Body of pancreas (tissue), 4 donors: Measurements from ENCODE around the gene LRRC10B.

Experiments
- POLR2A ChIP-seq, 3 donors: fragments of 450-650 bp; IDR thresholded peaks; one replicate each; pipeline ENCODE4 v1.6.1; 2016; ENCODE audit warnings: antibody characterized with exemption in 3 of 3, mild to moderate bottlenecking in 2 of 3
- TF ChIP-seq, protein P1 (sequence below), 7 experiments: fragments of 450-650 bp in 4 of 7; fragments of 200-600 bp in 3 of 7; sonication (generic) in 3 of 7; IDR thresholded peaks; one replicate each; pipeline ENCODE4 v1.5.1; 2016 to 2019; ENCODE audit warnings: antibody characterized with exemption in 7 of 7

- TF ChIP-seq, protein P1, sequence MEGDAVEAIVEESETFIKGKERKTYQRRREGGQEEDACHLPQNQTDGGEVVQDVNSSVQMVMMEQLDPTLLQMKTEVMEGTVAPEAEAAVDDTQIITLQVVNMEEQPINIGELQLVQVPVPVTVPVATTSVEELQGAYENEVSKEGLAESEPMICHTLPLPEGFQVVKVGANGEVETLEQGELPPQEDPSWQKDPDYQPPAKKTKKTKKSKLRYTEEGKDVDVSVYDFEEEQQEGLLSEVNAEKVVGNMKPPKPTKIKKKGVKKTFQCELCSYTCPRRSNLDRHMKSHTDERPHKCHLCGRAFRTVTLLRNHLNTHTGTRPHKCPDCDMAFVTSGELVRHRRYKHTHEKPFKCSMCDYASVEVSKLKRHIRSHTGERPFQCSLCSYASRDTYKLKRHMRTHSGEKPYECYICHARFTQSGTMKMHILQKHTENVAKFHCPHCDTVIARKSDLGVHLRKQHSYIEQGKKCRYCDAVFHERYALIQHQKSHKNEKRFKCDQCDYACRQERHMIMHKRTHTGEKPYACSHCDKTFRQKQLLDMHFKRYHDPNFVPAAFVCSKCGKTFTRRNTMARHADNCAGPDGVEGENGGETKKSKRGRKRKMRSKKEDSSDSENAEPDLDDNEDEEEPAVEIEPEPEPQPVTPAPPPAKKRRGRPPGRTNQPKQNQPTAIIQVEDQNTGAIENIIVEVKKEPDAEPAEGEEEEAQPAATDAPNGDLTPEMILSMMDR (IDR thresholded peaks at IDR 0.05), result no peak
- TF ChIP-seq POLR2A (IDR thresholded peaks at IDR 0.05), result peak in 1 of 3 donors; percentile 27
Observed at GRCh38 chr11:61533401-61533800, 24.9 kb downstream of the LRRC10B start.
